Peyer's patch (tissue), 4 donors: ENCODE data around the gene CELSR1.

Experiments used
- CTCF ChIP-seq, 6 experiments: fragments of 450-650 bp in 4 of 6; fragments of 200-600 bp in 2 of 6; sonication (generic) in 1 of 6; IDR thresholded peaks; one replicate each; pipeline ENCODE4 v1.5.1; 2017 to 2019; ENCODE audit warnings: antibody characterized with exemption in 6 of 6, mild to moderate bottlenecking in 3 of 6, moderate library complexity in 1 of 6
- POLR2A ChIP-seq, 2 donors: fragments of 450-650 bp; IDR thresholded peaks; one replicate each; pipeline ENCODE4 v1.5.1; 2017; ENCODE audit warnings: antibody characterized with exemption in 2 of 2, mild to moderate bottlenecking in 2 of 2, moderate library complexity in 2 of 2

DNA sequence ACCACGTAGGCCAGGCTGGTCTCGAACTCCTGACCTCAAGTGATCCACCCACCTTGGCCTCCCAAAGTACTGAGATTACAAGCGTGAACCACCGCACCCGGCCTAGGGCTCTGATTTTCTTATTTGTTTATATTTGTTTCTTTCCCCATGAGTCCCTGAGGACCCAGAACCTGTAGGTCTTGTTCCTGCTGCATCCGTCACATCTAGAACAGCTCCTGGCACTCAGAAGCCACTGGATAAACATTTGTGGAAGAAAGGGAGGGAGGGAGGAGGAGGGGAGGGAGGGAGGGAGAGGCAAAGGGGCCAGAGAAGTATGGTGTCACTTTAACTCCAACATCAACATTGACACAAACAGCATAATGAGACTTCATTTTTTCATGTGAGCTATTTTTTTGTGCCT lies 67.7 kb downstream of the CELSR1 start:
- TF ChIP-seq CTCF (IDR thresholded peaks at IDR 0.05) = no peak
- no peak for TF ChIP-seq POLR2A (IDR thresholded peaks at IDR 0.05)
